Colonic mucosa (tissue), 4 donors: ENCODE results near the gene UCP1. TPM values are rescaled to one million over a fixed set of nuclear protein-coding genes. Genes with fewer than 3 reads are reported as not detected.

ENCODE experiments used
- DNase-seq: peaks from one replicate; pipeline ENCODE4 v3.0.0-alpha.2; 2020
- H3K27ac ChIP-seq: fragments of 200-600 bp; one replicate; pipeline ENCODE4 v1.8.0; 2021
- H3K27me3 ChIP-seq: fragments of 200-600 bp; one replicate; pipeline ENCODE4 v1.8.0; 2021
- H3K36me3 ChIP-seq: fragments of 200-600 bp; one replicate; pipeline ENCODE4 v1.8.0; 2021
- H3K4me1 ChIP-seq: fragments of 200-600 bp; one replicate; pipeline ENCODE4 v1.8.0; 2021; ENCODE audit warnings: mild to moderate bottlenecking
- H3K4me3 ChIP-seq: fragments of 200-600 bp; one replicate; pipeline ENCODE4 v1.8.0; 2021
- H3K9ac ChIP-seq, 2 donors: one replicate each; pipeline ENCODE4 v1.7.0; 2013; ENCODE audit warnings: control low read depth in 2 of 2, low read depth in 2 of 2, low read length in 2 of 2
- H3K9me3 ChIP-seq: fragments of 200-600 bp; one replicate; pipeline ENCODE4 v1.8.0; 2021
- intact Hi-C: fragments of 100-400 bp; cut with DNase I; formaldehyde crosslinking; loops from one replicate; pipeline ENCODE4 v1.14.1; 2022
- total RNA-seq, 2 donors: library from RNA; stranded (reverse); fragmentation: NEBNext Ultra II Directional in 1 of 2; extraction: Animal tissue kit (Norgen Biotek cat#: 25700) in 1 of 2; gene quantifications; one replicate each; pipeline ENCODE4 v1.2.1, GENCODE V29; 2021
- TF ChIP-seq, protein P1 (sequence below): fragments of 200-600 bp; IDR thresholded peaks from one replicate; pipeline ENCODE4 v1.8.0; 2022; ENCODE audit warnings: antibody characterized with exemption, mild to moderate bottlenecking
- donor health status: healthy.
- donor health status: DM: no; HTN: no; CAD: no.
- donor health status: DM: no; HTN: no; CAD: no.

UCP1 gene
- total RNA-seq, 2 donors from 2014 or later, result not detected

DNA sequence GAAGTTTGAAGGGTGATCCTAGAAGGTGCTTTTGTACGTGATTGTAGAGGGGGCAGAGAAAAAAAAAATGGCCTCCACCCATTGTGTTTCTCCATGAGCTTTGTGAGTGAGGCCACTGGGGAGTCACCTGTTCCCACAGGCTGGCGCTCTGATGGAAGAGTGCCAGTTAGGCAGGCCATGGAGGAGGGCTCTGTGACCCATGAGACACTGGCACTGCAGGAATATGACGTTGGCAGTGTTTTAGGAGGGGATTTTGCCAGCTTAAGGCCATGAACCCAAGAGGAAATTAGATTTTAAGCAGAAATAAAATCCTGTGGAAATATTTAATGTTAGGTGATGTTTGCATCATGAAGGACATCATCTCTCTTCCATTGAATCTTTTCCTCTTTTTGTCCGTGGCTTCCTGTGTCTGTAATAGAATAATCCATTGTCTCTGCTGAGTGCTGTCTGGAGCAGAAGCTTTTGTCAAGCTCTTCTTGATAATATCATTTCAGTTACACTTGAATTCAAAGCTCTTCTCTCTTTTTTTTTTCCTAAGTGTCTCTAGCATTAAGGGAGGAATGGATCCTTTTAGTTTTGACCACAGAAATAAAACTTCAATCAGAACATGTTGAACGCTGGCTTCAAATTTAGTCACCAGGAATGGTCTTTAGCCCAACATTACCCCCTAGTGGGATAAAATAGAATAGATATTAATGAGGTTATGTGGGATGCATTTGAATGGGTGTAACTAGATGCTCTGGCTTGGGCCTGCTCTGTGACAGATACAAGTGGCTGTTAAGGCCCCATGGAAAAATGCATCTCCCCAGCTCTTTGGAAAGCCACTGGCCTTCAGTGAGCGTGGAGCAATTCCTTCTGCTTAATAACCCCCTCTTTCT is 41.0 kb upstream of the UCP1 start:
- H3K9ac ChIP-seq, result no peak overlapping the region
- DNase-seq, result no peak
- H3K4me3 ChIP-seq, result no peak overlapping the region
- no peak overlapping the region for H3K27ac ChIP-seq
- TF ChIP-seq, protein P1, sequence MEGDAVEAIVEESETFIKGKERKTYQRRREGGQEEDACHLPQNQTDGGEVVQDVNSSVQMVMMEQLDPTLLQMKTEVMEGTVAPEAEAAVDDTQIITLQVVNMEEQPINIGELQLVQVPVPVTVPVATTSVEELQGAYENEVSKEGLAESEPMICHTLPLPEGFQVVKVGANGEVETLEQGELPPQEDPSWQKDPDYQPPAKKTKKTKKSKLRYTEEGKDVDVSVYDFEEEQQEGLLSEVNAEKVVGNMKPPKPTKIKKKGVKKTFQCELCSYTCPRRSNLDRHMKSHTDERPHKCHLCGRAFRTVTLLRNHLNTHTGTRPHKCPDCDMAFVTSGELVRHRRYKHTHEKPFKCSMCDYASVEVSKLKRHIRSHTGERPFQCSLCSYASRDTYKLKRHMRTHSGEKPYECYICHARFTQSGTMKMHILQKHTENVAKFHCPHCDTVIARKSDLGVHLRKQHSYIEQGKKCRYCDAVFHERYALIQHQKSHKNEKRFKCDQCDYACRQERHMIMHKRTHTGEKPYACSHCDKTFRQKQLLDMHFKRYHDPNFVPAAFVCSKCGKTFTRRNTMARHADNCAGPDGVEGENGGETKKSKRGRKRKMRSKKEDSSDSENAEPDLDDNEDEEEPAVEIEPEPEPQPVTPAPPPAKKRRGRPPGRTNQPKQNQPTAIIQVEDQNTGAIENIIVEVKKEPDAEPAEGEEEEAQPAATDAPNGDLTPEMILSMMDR, result no peak
- intact Hi-C loops, result loop anchor here (10.0 kb wide), 1 partner anchor 255 kb away; no protein-coding TSS in a partner anchor
- H3K4me1 ChIP-seq, result no peaks in the 10 kb centered on the region
- no peaks in the 10 kb centered on the region for H3K9me3 ChIP-seq
- H3K27me3 ChIP-seq, result no peaks in the 10 kb centered on the region
- no peaks in the 10 kb centered on the region for H3K36me3 ChIP-seq

DNA sequence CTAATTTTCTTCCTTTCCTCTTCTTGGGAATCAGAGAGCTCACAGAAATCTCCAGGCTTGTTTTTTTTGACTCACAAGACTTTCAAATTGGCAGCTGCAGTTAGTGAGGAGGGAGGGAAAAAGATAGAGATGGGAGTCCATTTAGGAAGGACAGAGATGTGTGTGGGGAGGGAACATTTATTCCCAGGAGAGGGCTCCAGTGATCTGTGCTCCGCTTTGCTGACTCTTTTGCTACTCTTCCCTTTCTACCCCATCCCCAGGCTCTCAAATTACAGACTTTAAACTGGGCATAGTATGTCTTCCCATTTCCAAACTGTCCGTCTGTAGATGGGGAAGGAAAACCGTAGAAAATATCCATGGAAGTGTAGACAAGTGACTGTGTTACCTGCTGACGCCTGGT is 39.1 kb upstream of the UCP1 start:
- Histone ChIP-seq H3K27me3 (no peaks in the 10 kb centered on the region), H3K36me3 (no peaks in the 10 kb centered on the region), H3K4me1 (no peaks in the 10 kb centered on the region), H3K4me3 (no peak overlapping the region), H3K9ac (no peak overlapping the region), H3K9me3 (no peaks in the 10 kb centered on the region), H3K27ac (no peak overlapping the region)
- DNase-seq, result no peak
- intact Hi-C loops, result no loop called here
- TF ChIP-seq, protein P1, result no peak

DNA sequence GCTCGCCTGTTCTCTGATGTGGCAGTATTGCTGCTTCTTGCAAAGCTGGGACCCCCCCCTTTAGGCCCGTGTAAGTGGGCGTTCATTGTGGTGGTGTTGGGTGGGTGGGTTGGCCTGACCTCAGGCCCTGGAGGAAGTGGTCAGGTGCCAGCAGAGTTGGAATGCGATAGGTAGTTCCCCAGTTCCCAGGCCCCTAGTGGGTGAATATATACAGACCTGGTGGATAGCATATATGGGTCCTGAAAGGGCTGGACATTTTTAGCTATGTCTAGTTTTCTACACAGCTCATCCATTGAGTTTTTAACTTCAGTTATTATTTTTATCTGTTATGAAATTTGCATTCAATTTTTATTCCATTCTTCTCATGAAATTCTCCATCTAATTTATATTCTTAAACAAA is 35.8 kb upstream of the UCP1 start:
- Histone ChIP-seq H3K9me3 (no peaks in the 10 kb centered on the region), H3K4me3 (no peak overlapping the region), H3K36me3 (no peaks in the 10 kb centered on the region), H3K27ac (no peak overlapping the region), H3K4me1 (no peaks in the 10 kb centered on the region), H3K27me3 (no peaks in the 10 kb centered on the region), H3K9ac (no peak overlapping the region)
- DNase-seq, result no peak
- intact Hi-C loops, result no loop called here
- TF ChIP-seq, protein P1, result no peak

DNA sequence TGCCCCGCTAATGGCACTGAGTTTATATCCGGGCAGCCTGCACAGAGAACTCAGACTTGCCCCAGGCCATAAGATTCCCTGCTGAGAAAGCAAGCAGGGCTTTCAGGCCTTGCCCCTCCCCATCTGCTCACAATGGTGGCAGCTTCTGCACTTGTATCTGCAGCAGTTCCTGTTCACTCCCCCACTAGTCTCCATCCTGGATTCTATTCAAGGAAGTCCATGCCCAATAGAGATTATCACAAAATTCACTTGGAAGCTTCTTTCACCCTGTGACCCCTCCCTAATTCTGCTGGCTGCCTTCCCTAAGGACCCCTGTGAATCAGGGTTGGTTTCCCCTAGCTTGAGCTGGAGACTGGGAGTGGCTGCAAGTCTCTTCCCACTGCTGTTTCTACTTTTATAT is 34.5 kb upstream of the UCP1 start:
- TF ChIP-seq, protein P1, result no peak
- Histone ChIP-seq H3K36me3 (no peaks in the 10 kb centered on the region), H3K4me1 (no peaks in the 10 kb centered on the region), H3K9me3 (no peaks in the 10 kb centered on the region), H3K9ac (no peak overlapping the region), H3K4me3 (no peak overlapping the region), H3K27ac (no peak overlapping the region), H3K27me3 (no peaks in the 10 kb centered on the region)
- DNase-seq, result no peak
- intact Hi-C loops, result no loop called here

DNA sequence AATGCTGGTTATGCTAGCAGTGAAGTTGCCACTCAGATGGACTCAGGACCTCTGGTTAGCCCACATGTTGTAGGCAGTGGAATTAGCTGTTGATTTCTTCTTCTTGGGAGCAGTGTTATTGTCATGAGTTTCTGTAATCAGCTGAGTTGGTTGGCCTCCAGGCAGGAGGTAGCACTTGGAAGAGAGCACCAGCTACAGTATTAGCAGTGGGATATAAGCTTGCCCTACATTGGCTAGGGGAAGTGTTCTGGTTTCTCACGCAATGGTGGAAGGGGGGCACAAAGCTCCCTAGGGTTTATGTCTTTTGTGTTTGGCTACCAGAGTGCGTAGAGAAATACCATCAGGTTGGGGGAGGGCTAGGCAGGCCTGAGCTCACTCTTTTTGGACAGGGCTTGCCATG is 34.0 kb upstream of the UCP1 start:
- Histone ChIP-seq H3K27me3 (no peaks in the 10 kb centered on the region), H3K4me3 (no peak overlapping the region), H3K27ac (no peak overlapping the region), H3K36me3 (no peaks in the 10 kb centered on the region), H3K9ac (no peak overlapping the region), H3K4me1 (no peaks in the 10 kb centered on the region), H3K9me3 (no peaks in the 10 kb centered on the region)
- no peak for DNase-seq
- intact Hi-C loops, result no loop called here
- TF ChIP-seq, protein P1, result no peak
